Smooth muscle cell (in vitro differentiated cells): ENCODE results near the gene STK32B. TPM values are rescaled to one million over a fixed set of nuclear protein-coding genes. Genes with fewer than 3 reads are reported as not detected.

Experiments used
- DNase-seq: peaks from one replicate; lab custom pipeline; 2025; ENCODE audit not compliant: unreplicated experiment; lab: John Stamatoyannopoulos, UW
- H2AFZ ChIP-seq: fragments of 200-600 bp; sonication (generic); 2 replicates; pipeline ENCODE4 v1.6.0; 2016; ENCODE audit warnings: antibody characterized with exemption, low read depth, mild to moderate bottlenecking
- H3F3A ChIP-seq: fragments of 200-600 bp; sonication (generic); 2 replicates; pipeline ENCODE4 v1.6.0; 2017; ENCODE audit warnings: antibody characterized with exemption, low read depth
- H3K27ac ChIP-seq: fragments of 200-600 bp; sonication (generic); 2 replicates; pipeline ENCODE4 v1.5.1; 2016; ENCODE audit warnings: low read depth, mild to moderate bottlenecking
- H3K27me3 ChIP-seq: fragments of 200-600 bp; sonication (generic); 2 replicates; pipeline ENCODE4 v1.6.1; 2016; ENCODE audit warnings: low read depth, mild to moderate bottlenecking
- H3K36me3 ChIP-seq: fragments of 200-600 bp; sonication (generic); 2 replicates; pipeline ENCODE4 v1.5.1; 2016; ENCODE audit warnings: low read depth
- H3K4me1 ChIP-seq: fragments of 200-600 bp; sonication (generic); 2 replicates; pipeline ENCODE4 v1.5.1; 2016; ENCODE audit warnings: low read depth
- H3K4me2 ChIP-seq: fragments of 200-600 bp; sonication (generic); 2 replicates; pipeline ENCODE4 v1.6.0; 2016; ENCODE audit warnings: mild to moderate bottlenecking
- H3K4me3 ChIP-seq: fragments of 200-600 bp; sonication (generic); 2 replicates; pipeline ENCODE4 v1.5.1; 2016; ENCODE audit warnings: mild to moderate bottlenecking
- H3K79me2 ChIP-seq: fragments of 200-600 bp; sonication (generic); 2 replicates; pipeline ENCODE4 v1.6.0; 2016; ENCODE audit warnings: low read depth, mild to moderate bottlenecking
- H3K9ac ChIP-seq: fragments of 200-600 bp; sonication (generic); 2 replicates; pipeline ENCODE4 v1.6.0; 2016; ENCODE audit warnings: low read depth
- H3K9me3 ChIP-seq: fragments of 200-600 bp; sonication (generic); replicated peaks from 2 replicates; pipeline ENCODE4 v1.5.1; 2016; ENCODE audit warnings: low read depth
- H4K20me1 ChIP-seq: fragments of 200-600 bp; sonication (generic); 2 replicates; pipeline ENCODE4 v1.6.0; 2016; ENCODE audit warnings: low read depth
- CTCF ChIP-seq: fragments of 200-600 bp; sonication (generic); IDR thresholded peaks from 2 replicates; pipeline ENCODE4 v1.5.1; 2017; ENCODE audit warnings: borderline replicate concordance, mild to moderate bottlenecking, antibody characterized with exemption; ENCODE audit not compliant: insufficient read depth, poor library complexity, severe bottlenecking
- WGBS: methylation state at CpG from one replicate; pipeline ENCODE4 v1.1.7; 2016; ENCODE audit warnings: low lambda C conversion rate; 5-methylcytosine and 5-hydroxymethylcytosine counted together
- polyA plus RNA-seq: library from polyadenylated mRNA; unstranded; fragments of >200 nt; fragmentation: Nextera tagmentation; extraction: Ambion mirVana; gene quantifications from 2 replicates; pipeline ENCODE4 v1.2.1, GENCODE V29; 2016
- total RNA-seq: library from RNA; depleted of rRNA; stranded (reverse); fragments of >200 nt; gene quantifications from 2 replicates; pipeline ENCODE4 v1.2.3, GENCODE V29; 2014

The STK32B gene
- total and polyA plus RNA-seq, 2 experiments from 2014 or later = 3.5 to 4.0 TPM

- Histone ChIP-seq H3K4me2 (no peak overlapping the region), H4K20me1 (no peaks in the 10 kb centered on the region), H3F3A (no peaks in the 10 kb centered on the region), H3K36me3 (no peaks in the 10 kb centered on the region), H3K79me2 (no peaks in the 10 kb centered on the region), H3K27ac (no peak overlapping the region), H3K9me3 (peaks cover 10% of the 10 kb centered on the region), H3K27me3 (no peaks in the 10 kb centered on the region), H3K4me1 (no peaks in the 10 kb centered on the region), H3K9ac (no peak overlapping the region), H2AFZ (no peak overlapping the region), H3K4me3 (no peak overlapping the region)
- WGBS = 79% methylated on average over 1 of the region's 1 CpG
- DNase-seq = no peak
- TF ChIP-seq CTCF = no peak
These were observed 35.3 kb downstream of the STK32B start for GRCh38 chr4:5086535-5086934.

- H3K79me2 ChIP-seq = no peaks in the 10 kb centered on the region
- no peak overlapping the region for H3K9ac ChIP-seq
- no peak for TF ChIP-seq CTCF
- no peak overlapping the region for H3K4me3 ChIP-seq
- no peak for DNase-seq
- H3K4me2 ChIP-seq = no peak overlapping the region
- no peaks in the 10 kb centered on the region for H4K20me1 ChIP-seq
- no peaks in the 10 kb centered on the region for H3K27me3 ChIP-seq
- no peak overlapping the region for H2AFZ ChIP-seq
- H3K36me3 ChIP-seq = no peaks in the 10 kb centered on the region
- 79% methylated on average over 8 of the region's 8 CpGs for WGBS
- no peaks in the 10 kb centered on the region for H3K9me3 ChIP-seq
- H3K4me1 ChIP-seq = no peaks in the 10 kb centered on the region
- H3K27ac ChIP-seq = no peak overlapping the region
- H3F3A ChIP-seq = no peaks in the 10 kb centered on the region
These were observed 45.0 kb downstream of the STK32B start for GRCh38 chr4:5096261-5096660.

GRCh38 chr4:5098176-5098575 is 46.9 kb downstream of the STK32B start:
- Histone ChIP-seq H3K36me3 (no peaks in the 10 kb centered on the region), H2AFZ (no peak overlapping the region), H3F3A (no peaks in the 10 kb centered on the region), H3K4me3 (no peak overlapping the region), H3K79me2 (no peaks in the 10 kb centered on the region), H3K4me1 (no peaks in the 10 kb centered on the region), H4K20me1 (no peaks in the 10 kb centered on the region), H3K9ac (no peak overlapping the region), H3K9me3 (no peaks in the 10 kb centered on the region), H3K4me2 (no peak overlapping the region), H3K27me3 (no peaks in the 10 kb centered on the region), H3K27ac (no peak overlapping the region)
- DNase-seq = no peak
- no peak for TF ChIP-seq CTCF
- 68% methylated on average over 1 of the region's 1 CpG for WGBS

- Histone ChIP-seq H3K4me2 (no peak overlapping the region), H3K4me1 (no peaks in the 10 kb centered on the region), H3K4me3 (no peak overlapping the region), H3K36me3 (no peaks in the 10 kb centered on the region), H3K9ac (no peak overlapping the region), H3K27me3 (no peaks in the 10 kb centered on the region), H4K20me1 (no peaks in the 10 kb centered on the region), H2AFZ (no peak overlapping the region), H3K27ac (no peak overlapping the region), H3F3A (no peaks in the 10 kb centered on the region), H3K9me3 (no peaks in the 10 kb centered on the region), H3K79me2 (no peaks in the 10 kb centered on the region)
- no peak for TF ChIP-seq CTCF
- no peak for DNase-seq
These were observed 49.1 kb downstream of the STK32B start for GRCh38 chr4:5100336-5100735.
